Suprapubic skin (tissue), 4 donors: Measurements from ENCODE around the gene SLC35G3. TPM values are rescaled to one million over a fixed set of nuclear protein-coding genes. Genes with fewer than 3 reads are reported as not detected.
"Not testable (repeated sequence)": the region's sequence is repeated elsewhere in the genome, so short reads cannot be mapped to it uniquely, and the experiment has no call there.

Source experiments
- DNase-seq, 2 donors: peaks; one replicate each; pipeline ENCODE4 v3.0.0-alpha.2; 2019; ENCODE audit warnings: low spot score in 2 of 2
- H3K27ac ChIP-seq: fragments of 200-600 bp; sonication (generic); one replicate; pipeline ENCODE4 v1.5.1; 2019
- H3K27me3 ChIP-seq: fragments of 200-600 bp; sonication (generic); one replicate; pipeline ENCODE4 v1.5.1; 2019
- H3K36me3 ChIP-seq: fragments of 200-600 bp; sonication (generic); one replicate; pipeline ENCODE4 v1.5.1; 2019
- H3K4me1 ChIP-seq: fragments of 200-600 bp; sonication (generic); one replicate; pipeline ENCODE4 v1.5.1; 2019
- H3K4me3 ChIP-seq: fragments of 200-600 bp; sonication (generic); one replicate; pipeline ENCODE4 v1.5.1; 2019; ENCODE audit warnings: mild to moderate bottlenecking
- H3K9me3 ChIP-seq: fragments of 200-600 bp; sonication (generic); one replicate; pipeline ENCODE4 v1.5.1; 2019
- EP300 ChIP-seq: sonication (generic); formaldehyde crosslinking; IDR thresholded peaks from one replicate; pipeline ENCODE4 v1.6.1; 2017; ENCODE audit warnings: antibody characterized with exemption
- POLR2A ChIP-seq, 2 donors: fragments of 450-650 bp; IDR thresholded peaks; one replicate each; pipeline ENCODE4 v1.6.1; 2017; ENCODE audit warnings: antibody characterized with exemption in 2 of 2, mild to moderate bottlenecking in 2 of 2, moderate library complexity in 2 of 2
- POLR2AphosphoS5 ChIP-seq, 3 donors: sonication (generic); formaldehyde crosslinking; IDR thresholded peaks; one replicate each; pipeline ENCODE4 v1.6.1; 2017; ENCODE audit warnings: antibody characterized with exemption in 3 of 3
- WGBS: methylation state at CpG from one replicate; pipeline ENCODE4 v1.1.5; 2018; 5-methylcytosine and 5-hydroxymethylcytosine counted together
- total RNA-seq, 4 donors: library from RNA; depleted of rRNA; stranded (reverse); fragments of >200 nt; gene quantifications; one replicate each; pipeline ENCODE4 v1.1.0, GENCODE V29; 2016
- TF ChIP-seq, protein P1 (sequence below), 2 donors: fragments of 200-600 bp in 1 of 2; fragments of 450-650 bp in 1 of 2; sonication (generic) in 1 of 2; IDR thresholded peaks; one replicate each; pipeline ENCODE4 v1.5.1; 2016 to 2019; ENCODE audit warnings: antibody characterized with exemption in 2 of 2, mild to moderate bottlenecking in 1 of 2, moderate library complexity in 1 of 2

The SLC35G3 gene
- not detected for total RNA-seq

DNA sequence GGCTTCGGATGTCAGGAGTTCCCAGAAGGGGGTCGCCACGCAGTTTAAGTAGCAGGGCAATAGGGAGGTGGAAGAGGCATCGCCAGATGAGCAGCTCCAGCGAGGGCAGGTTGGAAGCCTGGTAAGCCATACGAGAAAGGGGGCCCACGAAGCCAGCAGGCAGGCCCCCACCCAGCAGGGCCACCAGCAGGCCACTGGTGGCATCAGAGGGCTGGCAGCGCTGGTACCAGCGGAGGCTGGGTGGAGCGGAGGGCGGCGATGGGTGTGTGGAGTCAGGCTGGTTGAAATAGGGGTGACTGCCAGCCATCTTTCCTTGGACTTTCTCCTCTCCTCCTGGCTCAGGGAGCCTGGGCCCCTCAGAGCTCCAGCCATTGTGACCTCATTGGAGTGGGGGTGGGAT lies at the start of gene SLC35G3:
TSS of gene SLC35G3 (minus strand) at position 393 of the 400 bp plus-strand sequence. CDS start at position 307, 86 bp downstream.
- DNase-seq, H3K4me3 ChIP-seq, H3K27me3 ChIP-seq, H3K27ac ChIP-seq, H3K36me3 ChIP-seq, H3K4me1 ChIP-seq, H3K9me3 ChIP-seq: not testable (repeated sequence)
- WGBS: 90% methylated on average over 12 of the region's 12 CpGs

DNA sequence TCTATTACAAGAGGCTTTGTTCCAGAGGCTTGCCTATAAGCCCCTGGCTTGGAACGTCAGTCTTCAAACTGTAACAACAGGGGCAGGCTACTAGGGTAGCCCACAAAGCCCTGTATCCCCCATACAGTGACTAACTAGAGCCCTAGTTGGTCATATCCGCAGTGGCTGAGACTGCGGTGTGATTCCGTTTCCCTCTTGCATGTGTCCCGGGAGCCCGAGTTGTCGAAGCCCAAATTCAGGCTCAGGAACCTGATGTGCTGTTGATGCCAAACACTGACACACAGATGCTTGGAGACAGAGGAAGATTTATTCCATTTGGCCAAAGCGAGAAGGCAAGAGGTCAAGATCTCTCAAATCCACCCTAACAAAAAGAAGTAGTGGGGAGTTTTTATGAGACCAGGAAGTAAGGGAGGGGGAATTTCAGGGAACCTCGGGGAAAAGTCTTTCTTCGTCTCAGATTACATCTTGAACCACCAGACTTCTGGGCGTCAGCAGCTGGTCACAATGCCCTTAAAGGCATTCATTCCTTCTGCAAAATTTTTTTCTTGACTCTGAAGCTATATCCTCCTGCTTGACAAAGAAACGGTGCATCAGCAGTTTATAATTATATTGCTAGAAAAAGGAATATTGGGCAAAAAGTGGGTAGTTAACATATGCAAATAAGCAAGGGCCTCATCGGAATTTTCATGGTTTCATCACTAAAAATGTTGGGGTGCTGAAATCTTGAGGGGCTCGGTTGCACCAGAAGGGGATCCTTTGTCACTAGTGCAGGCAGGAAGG lies 49.6 kb upstream of the SLC35G3 start:
- TF ChIP-seq POLR2A (IDR thresholded peaks at IDR 0.05): no peak
- TF ChIP-seq POLR2AphosphoS5 (IDR thresholded peaks at IDR 0.05): peak in 1 of 3 donors; percentile 15
- Histone ChIP-seq H3K27me3 (no peaks in the 10 kb centered on the region), H3K9me3 (no peaks in the 10 kb centered on the region), H3K27ac (peak overlapping the region; percentile 94), H3K4me3 (peak overlapping the region; percentile 67), H3K36me3 (no peaks in the 10 kb centered on the region), H3K4me1 (peaks cover 39% of the 10 kb centered on the region)
- 2% methylated on average over 13 of the region's 14 CpGs for WGBS
- peak in 1 of 2 donors; percentile 80 for DNase-seq

DNA sequence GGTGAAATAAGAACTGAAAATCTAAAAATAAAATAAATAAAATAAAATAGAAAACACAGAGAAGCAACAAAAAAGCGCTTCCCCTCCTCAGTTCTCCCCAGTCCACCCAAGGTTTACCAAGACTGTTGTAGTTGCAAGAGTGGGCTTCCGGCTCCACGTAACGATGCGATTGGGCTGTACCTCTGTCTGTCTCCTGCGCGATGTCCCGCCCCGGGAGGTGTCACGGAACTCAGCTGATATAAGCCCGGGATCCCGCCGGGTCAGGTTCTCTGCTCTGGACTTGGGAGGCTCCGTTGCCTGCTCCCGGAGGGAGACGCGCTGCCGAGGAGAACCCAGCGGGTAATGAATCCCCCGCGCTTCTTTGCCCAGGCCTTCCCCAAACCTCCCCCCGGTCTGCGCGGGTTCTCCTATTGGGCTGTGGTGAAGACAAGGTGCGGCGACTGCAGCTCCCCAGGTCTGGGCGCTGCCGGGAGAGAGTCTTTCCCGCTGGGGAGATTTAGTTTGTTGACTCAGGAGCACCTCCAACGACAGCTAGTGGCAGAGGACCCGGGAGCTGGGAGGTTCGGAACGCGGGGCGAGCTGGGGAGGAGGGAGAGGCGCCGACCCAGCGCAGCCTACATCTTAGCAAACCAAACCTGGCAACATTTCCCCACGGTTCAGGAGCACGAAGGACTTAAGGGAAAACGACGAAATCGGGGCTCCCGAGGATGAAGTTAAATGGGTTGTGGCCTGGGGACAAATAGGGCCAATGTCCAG lies 48.8 kb upstream of the SLC35G3 start, which contains the start of gene SLFN5:
TSS of gene SLFN5 (plus strand) at position 268 of the 756 bp plus-strand sequence. CDS start 15,619 bp downstream, outside the sequence.
- peaks cover 39% of the 10 kb centered on the region for H3K4me1 ChIP-seq
- H3K4me3 ChIP-seq: peak within 1 kb of the TSS; percentile 67
- under 1% methylated on average over 24 of the region's 44 CpGs for WGBS

DNA sequence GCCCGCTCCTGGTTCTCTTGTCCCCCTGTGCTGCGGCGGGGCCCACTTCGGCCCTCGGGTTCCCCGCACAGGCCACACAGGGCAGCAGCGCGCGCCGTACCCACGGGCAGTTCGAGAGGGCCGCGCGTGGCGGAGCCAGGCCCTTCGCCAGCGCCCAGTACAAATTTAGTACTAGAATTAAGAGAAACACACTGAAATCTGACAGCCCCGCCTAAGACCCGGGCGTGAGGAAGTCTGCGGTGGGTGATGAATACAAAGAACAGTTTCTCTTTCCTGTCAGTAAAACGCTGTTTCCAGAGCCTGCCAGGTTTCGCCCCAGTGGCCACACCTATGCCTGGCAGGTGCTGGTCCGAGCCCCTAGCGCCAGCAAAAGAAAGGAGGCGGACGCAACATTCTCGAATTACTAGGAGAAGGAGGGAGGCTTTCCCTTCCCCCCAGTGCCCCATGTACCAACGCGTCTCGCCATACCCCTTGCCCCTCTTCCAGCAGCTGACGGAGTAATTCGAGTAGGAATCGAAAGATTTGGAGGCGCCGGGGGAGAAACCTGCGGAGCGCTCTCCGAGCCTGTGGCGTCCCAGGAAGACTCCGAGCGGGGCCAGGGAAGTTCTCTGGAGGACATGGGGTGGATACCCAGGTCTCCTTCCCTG lies 48.1 kb upstream of the SLC35G3 start:
- peak; percentile 80 to 85 for DNase-seq
- Histone ChIP-seq H3K4me1 (peaks cover 39% of the 10 kb centered on the region), H3K27me3 (no peaks in the 10 kb centered on the region), H3K9me3 (no peaks in the 10 kb centered on the region), H3K27ac (peak overlapping the region; percentile 94), H3K4me3 (peak overlapping the region; percentile 67), H3K36me3 (no peaks in the 10 kb centered on the region)
- TF ChIP-seq POLR2AphosphoS5 (IDR thresholded peaks at IDR 0.05) (no peak), POLR2A (IDR thresholded peaks at IDR 0.05) (no peak), EP300 (no peak)
- TF ChIP-seq, protein P1, sequence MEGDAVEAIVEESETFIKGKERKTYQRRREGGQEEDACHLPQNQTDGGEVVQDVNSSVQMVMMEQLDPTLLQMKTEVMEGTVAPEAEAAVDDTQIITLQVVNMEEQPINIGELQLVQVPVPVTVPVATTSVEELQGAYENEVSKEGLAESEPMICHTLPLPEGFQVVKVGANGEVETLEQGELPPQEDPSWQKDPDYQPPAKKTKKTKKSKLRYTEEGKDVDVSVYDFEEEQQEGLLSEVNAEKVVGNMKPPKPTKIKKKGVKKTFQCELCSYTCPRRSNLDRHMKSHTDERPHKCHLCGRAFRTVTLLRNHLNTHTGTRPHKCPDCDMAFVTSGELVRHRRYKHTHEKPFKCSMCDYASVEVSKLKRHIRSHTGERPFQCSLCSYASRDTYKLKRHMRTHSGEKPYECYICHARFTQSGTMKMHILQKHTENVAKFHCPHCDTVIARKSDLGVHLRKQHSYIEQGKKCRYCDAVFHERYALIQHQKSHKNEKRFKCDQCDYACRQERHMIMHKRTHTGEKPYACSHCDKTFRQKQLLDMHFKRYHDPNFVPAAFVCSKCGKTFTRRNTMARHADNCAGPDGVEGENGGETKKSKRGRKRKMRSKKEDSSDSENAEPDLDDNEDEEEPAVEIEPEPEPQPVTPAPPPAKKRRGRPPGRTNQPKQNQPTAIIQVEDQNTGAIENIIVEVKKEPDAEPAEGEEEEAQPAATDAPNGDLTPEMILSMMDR (IDR thresholded peaks at IDR 0.05): peak in 1 of 2 donors; percentile 34
- 2% methylated on average over 41 of the region's 43 CpGs for WGBS

More for the DNA sequence above, 48.8 kb upstream of the SLC35G3 start, which contains the start of gene SLFN5:
- Histone ChIP-seq H3K36me3 (no peaks in the 10 kb centered on the region), H3K27me3 (no peaks in the 10 kb centered on the region), H3K9me3 (no peaks in the 10 kb centered on the region), H3K27ac (peak within 1 kb of the TSS; percentile 94)
- TF ChIP-seq POLR2A (IDR thresholded peaks at IDR 0.05) (peak; percentile 91), POLR2AphosphoS5 (IDR thresholded peaks at IDR 0.05) (peak in 2 of 3 donors; percentile 85 to 87)
- TF ChIP-seq, protein P1 (IDR thresholded peaks at IDR 0.05): no peak
- peak; percentile 98 for DNase-seq

DNA sequence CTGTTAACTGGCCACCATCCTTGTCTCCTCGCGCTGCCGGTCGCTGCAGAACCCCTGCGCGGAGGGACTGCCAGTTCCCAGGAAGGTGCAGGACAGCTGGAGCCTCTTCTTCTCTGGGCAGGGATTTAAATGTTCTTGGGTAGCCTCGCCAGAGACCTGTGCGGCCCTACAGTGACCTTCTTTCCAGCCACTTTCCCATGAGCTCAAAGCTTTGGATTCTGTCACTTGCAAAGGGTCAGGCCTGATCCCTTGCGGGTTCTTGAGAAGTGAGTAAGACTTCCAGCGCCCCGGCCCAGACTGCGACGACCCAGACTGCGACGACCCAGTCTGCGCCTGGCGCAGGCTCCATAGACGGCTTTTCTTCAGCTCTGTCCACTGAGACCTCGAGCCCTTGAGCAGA lies 47.3 kb upstream of the SLC35G3 start:
- Histone ChIP-seq H3K27ac (peak overlapping the region; percentile 94), H3K27me3 (no peaks in the 10 kb centered on the region), H3K4me3 (peak overlapping the region; percentile 67), H3K4me1 (peaks cover 39% of the 10 kb centered on the region), H3K36me3 (no peaks in the 10 kb centered on the region), H3K9me3 (no peaks in the 10 kb centered on the region)
- TF ChIP-seq EP300 (no peak), POLR2A (IDR thresholded peaks at IDR 0.05) (no peak), POLR2AphosphoS5 (IDR thresholded peaks at IDR 0.05) (no peak)
- TF ChIP-seq, protein P1 (IDR thresholded peaks at IDR 0.05): no peak
- no peak for DNase-seq
- 92% methylated on average over 19 of the region's 19 CpGs for whole genome bisulfite sequencing
